ENCODE results near the gene SHOX. TPM values are rescaled to one million over a fixed set of nuclear protein-coding genes. Genes with fewer than 3 reads are reported as not detected.

The SHOX gene
- polyA plus RNA-seq, 1 of the 3 experiments (the other 2 are of a cell fraction) = not detected

DNA sequence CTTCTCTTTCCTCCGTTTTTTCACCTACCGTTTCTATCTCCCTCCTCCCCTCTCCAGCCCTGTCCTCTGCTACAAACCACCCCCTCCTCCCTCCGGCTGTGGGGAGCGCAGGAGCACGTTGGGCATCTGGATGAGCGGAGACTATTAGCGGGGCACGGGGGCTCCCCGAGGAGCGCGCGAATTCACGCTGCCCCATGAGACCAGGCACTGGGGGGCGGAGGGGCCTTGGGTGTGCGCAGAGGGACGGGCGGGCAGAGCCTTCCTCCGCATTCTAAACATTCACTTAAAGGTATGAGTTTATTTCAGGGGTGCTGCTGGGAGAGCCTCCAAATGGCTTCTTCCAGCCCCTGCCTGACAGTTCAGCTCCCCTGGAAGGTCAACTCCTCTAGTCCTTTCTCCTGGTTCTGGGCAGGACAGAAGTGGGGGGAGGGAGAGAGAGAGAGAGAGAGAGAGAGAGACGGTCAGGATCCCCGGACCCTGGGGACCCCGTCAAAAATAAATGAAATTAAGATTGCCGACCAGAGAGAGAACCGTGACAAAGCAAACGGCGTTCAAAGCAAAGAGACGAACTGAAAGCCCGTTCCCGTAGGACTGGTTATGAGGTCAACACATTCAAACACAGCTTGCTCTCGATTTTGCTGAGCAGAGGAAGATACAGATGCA is 5.0 kb downstream of the SHOX start:
- ChIA-PET POLR2A (no interaction called here), CTCF (no interaction called here)
- DNase-seq = no peak

More for the DNA sequence above, 5.0 kb downstream of the SHOX start:
- Histone ChIP-seq H4K20me1 (ENCODE audit: insufficient read depth) (no peaks in the 10 kb centered on the region), H2AFZ (ENCODE audit: low read depth) (no peak overlapping the region), H3K36me3 (replicated peaks in 1 of 2; ENCODE audit: control insufficient read depth in 1 of 2, insufficient read depth in 2 of 2, low read length in 1 of 2) (no peaks in the 10 kb centered on the region), H3K9me2 (no peaks in the 10 kb centered on the region), H3F3A (replicated peaks; ENCODE audit: insufficient read depth) (no peaks in the 10 kb centered on the region), H3K79me2 (ENCODE audit: insufficient read depth) (no peaks in the 10 kb centered on the region), H3K4me3 (ENCODE audit: low read depth in 2 of 2, low read length in 1 of 2) (no peak overlapping the region), H3K27ac (ENCODE audit: low read depth in 2 of 2, low read length in 1 of 2) (no peak overlapping the region), H3K4me2 (no peak overlapping the region), H3K4me1 (ENCODE audit: control insufficient read depth in 1 of 2, insufficient read depth in 2 of 2, low read depth in 1 of 2, low read length in 1 of 2) (no peaks in the 10 kb centered on the region), H3K9me3 (no peaks in the 10 kb centered on the region), H3K27me3 (ENCODE audit: insufficient read depth) (peaks cover 74% of the 10 kb centered on the region), H3K9ac (no peak overlapping the region)
- TF ChIP-seq GABPA (IDR thresholded peaks at IDR 0.05; ENCODE audit: low read depth) = no peak
- TF ChIP-seq, protein P1, sequence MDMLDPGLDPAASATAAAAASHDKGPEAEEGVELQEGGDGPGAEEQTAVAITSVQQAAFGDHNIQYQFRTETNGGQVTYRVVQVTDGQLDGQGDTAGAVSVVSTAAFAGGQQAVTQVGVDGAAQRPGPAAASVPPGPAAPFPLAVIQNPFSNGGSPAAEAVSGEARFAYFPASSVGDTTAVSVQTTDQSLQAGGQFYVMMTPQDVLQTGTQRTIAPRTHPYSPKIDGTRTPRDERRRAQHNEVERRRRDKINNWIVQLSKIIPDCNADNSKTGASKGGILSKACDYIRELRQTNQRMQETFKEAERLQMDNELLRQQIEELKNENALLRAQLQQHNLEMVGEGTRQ (IDR thresholded peaks at IDR 0.05; ENCODE audit: borderline replicate concordance, low read depth, low read length) = no peak
- no peak for TF ChIP-seq EZH2phosphoT487 (IDR thresholded peaks at IDR 0.05; ENCODE audit: borderline replicate concordance, low read depth)
- TF ChIP-seq, protein P2, sequence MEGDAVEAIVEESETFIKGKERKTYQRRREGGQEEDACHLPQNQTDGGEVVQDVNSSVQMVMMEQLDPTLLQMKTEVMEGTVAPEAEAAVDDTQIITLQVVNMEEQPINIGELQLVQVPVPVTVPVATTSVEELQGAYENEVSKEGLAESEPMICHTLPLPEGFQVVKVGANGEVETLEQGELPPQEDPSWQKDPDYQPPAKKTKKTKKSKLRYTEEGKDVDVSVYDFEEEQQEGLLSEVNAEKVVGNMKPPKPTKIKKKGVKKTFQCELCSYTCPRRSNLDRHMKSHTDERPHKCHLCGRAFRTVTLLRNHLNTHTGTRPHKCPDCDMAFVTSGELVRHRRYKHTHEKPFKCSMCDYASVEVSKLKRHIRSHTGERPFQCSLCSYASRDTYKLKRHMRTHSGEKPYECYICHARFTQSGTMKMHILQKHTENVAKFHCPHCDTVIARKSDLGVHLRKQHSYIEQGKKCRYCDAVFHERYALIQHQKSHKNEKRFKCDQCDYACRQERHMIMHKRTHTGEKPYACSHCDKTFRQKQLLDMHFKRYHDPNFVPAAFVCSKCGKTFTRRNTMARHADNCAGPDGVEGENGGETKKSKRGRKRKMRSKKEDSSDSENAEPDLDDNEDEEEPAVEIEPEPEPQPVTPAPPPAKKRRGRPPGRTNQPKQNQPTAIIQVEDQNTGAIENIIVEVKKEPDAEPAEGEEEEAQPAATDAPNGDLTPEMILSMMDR (IDR thresholded peaks at IDR 0.05) = no peak
- TF ChIP-seq YY1 (IDR thresholded peaks at IDR 0.05; ENCODE audit: low read depth) = no peak
- no peak for TF ChIP-seq TCF12 (IDR thresholded peaks at IDR 0.05)
- TF ChIP-seq MXI1 (IDR thresholded peaks at IDR 0.05; ENCODE audit: low read depth, low read length) = no peak
- no peak for TF ChIP-seq POLR2AphosphoS5 (IDR thresholded peaks at IDR 0.05; ENCODE audit: low read depth, low read length)
- TF ChIP-seq NRF1 (IDR thresholded peaks at IDR 0.05; ENCODE audit: low read depth, low read length) = no peak
- TF ChIP-seq, protein P3, sequence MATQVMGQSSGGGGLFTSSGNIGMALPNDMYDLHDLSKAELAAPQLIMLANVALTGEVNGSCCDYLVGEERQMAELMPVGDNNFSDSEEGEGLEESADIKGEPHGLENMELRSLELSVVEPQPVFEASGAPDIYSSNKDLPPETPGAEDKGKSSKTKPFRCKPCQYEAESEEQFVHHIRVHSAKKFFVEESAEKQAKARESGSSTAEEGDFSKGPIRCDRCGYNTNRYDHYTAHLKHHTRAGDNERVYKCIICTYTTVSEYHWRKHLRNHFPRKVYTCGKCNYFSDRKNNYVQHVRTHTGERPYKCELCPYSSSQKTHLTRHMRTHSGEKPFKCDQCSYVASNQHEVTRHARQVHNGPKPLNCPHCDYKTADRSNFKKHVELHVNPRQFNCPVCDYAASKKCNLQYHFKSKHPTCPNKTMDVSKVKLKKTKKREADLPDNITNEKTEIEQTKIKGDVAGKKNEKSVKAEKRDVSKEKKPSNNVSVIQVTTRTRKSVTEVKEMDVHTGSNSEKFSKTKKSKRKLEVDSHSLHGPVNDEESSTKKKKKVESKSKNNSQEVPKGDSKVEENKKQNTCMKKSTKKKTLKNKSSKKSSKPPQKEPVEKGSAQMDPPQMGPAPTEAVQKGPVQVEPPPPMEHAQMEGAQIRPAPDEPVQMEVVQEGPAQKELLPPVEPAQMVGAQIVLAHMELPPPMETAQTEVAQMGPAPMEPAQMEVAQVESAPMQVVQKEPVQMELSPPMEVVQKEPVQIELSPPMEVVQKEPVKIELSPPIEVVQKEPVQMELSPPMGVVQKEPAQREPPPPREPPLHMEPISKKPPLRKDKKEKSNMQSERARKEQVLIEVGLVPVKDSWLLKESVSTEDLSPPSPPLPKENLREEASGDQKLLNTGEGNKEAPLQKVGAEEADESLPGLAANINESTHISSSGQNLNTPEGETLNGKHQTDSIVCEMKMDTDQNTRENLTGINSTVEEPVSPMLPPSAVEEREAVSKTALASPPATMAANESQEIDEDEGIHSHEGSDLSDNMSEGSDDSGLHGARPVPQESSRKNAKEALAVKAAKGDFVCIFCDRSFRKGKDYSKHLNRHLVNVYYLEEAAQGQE (IDR thresholded peaks at IDR 0.05; ENCODE audit: low read depth, low read length) = no peak
- TF ChIP-seq, protein P4, sequence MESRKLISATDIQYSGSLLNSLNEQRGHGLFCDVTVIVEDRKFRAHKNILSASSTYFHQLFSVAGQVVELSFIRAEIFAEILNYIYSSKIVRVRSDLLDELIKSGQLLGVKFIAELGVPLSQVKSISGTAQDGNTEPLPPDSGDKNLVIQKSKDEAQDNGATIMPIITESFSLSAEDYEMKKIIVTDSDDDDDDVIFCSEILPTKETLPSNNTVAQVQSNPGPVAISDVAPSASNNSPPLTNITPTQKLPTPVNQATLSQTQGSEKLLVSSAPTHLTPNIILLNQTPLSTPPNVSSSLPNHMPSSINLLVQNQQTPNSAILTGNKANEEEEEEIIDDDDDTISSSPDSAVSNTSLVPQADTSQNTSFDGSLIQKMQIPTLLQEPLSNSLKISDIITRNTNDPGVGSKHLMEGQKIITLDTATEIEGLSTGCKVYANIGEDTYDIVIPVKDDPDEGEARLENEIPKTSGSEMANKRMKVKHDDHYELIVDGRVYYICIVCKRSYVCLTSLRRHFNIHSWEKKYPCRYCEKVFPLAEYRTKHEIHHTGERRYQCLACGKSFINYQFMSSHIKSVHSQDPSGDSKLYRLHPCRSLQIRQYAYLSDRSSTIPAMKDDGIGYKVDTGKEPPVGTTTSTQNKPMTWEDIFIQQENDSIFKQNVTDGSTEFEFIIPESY (IDR thresholded peaks at IDR 0.05; ENCODE audit: borderline replicate concordance, low read depth) = no peak
- TF ChIP-seq SIN3A (IDR thresholded peaks at IDR 0.05; ENCODE audit: borderline replicate concordance, low read depth, low read length) = no peak
- TF ChIP-seq RFX5 (IDR thresholded peaks at IDR 0.05; ENCODE audit: low read length) = no peak
- no peak for TF ChIP-seq SMC3 (IDR thresholded peaks at IDR 0.05; ENCODE audit: low read depth, low read length)
- TF ChIP-seq RCOR1 (IDR thresholded peaks at IDR 0.05; ENCODE audit: low read length) = no peak
- no peak for TF ChIP-seq EP300 (IDR thresholded peaks at IDR 0.05; ENCODE audit: borderline replicate concordance in 1 of 2, low read depth in 1 of 2, low read length in 1 of 2)
- 2% methylated on average over 28 of the region's 29 CpGs for WGBS (ENCODE audit: low lambda C conversion rate)

All from SK-N-SH (cell line).